ENCODE measurements around the gene ABCF3.
A peak's percentile ranks its signal among the peaks of the same experiment; 100 is the strongest.

Gene ABCF3

GRCh38 chr3:184168363-184169120 lies 17.5 kb upstream of the ABCF3 start:
- no peak for DNase-seq

- DNase-seq = no peak
Measured at GRCh38 chr3:184169896-184170875, 15.8 kb upstream of the ABCF3 start.

GRCh38 chr3:184171562-184171961 lies 14.4 kb upstream of the ABCF3 start:
- no peak for DNase-seq

- DNase-seq = peak; percentile 17
Measured at GRCh38 chr3:184172681-184173373, 13.2 kb upstream of the ABCF3 start.

- no peak for DNase-seq
Measured at GRCh38 chr3:184173374-184173722, 12.7 kb upstream of the ABCF3 start.

GRCh38 chr3:184174284-184174645 lies 11.7 kb upstream of the ABCF3 start:
- DNase-seq = no peak

- DNase-seq = peak; percentile 99
Measured at GRCh38 chr3:184174646-184175492, 11.1 kb upstream of the ABCF3 start, which contains the start of gene AP2M1. AP2M1 (plus strand) TSS chr3:184174855; CDS start chr3:184176994, 2,139 bp downstream.

GRCh38 chr3:184175506-184175905 lies 10.5 kb upstream of the ABCF3 start:
- no peak for DNase-seq

- DNase-seq = no peak
Measured at GRCh38 chr3:184175981-184176376, 10.0 kb upstream of the ABCF3 start.

- DNase-seq = peak; percentile 67
Measured at GRCh38 chr3:184176377-184177330, 9.3 kb upstream of the ABCF3 start.

GRCh38 chr3:184177331-184177731 lies 8.7 kb upstream of the ABCF3 start:
- no peak for DNase-seq

- no peak for DNase-seq
Measured at GRCh38 chr3:184177767-184178306, 8.2 kb upstream of the ABCF3 start.

GRCh38 chr3:184178521-184179138 lies 7.4 kb upstream of the ABCF3 start:
- no peak for DNase-seq

- DNase-seq = no peak
Measured at GRCh38 chr3:184180165-184180564, 5.8 kb upstream of the ABCF3 start.

GRCh38 chr3:184181596-184181995 lies 4.4 kb upstream of the ABCF3 start:
- DNase-seq = no peak

GRCh38 chr3:184183679-184184078 lies 2.3 kb upstream of the ABCF3 start:
- DNase-seq = no peak

- no peak for DNase-seq
Measured at GRCh38 chr3:184184546-184185230, 1.3 kb upstream of the ABCF3 start.

GRCh38 chr3:184185461-184186183 lies 377 bp upstream of the ABCF3 start:
- peak; percentile 100 for DNase-seq

- DNase-seq = no peak
Measured at GRCh38 chr3:184186902-184187207, 856 bp downstream of the ABCF3 start.

Data from left hindlimb (tissue), 1 donor.